ACC112 (cell line): Measurements from ENCODE around the gene RNF44.
"Not testable (repeated sequence)": the region's sequence is repeated elsewhere in the genome, so short reads cannot be mapped to it uniquely, and the experiment has no call there.

Source experiments
- H2AFZ ChIP-seq: fragments of 200-600 bp; sonication (generic); one replicate; pipeline ENCODE4 v1.6.0; 2017; ENCODE audit warnings: antibody characterized with exemption, low read length; ENCODE audit not compliant: unreplicated experiment
- H3K27ac ChIP-seq: fragments of 200-600 bp; sonication (generic); 2 replicates; pipeline ENCODE4 v1.5.1; 2014; ENCODE audit warnings: low read depth, mild to moderate bottlenecking, antibody characterized with exemption, low read length, moderate library complexity
- H3K27me3 ChIP-seq: fragments of 200-600 bp; sonication (generic); 2 replicates; pipeline ENCODE4 v1.6.1; 2014; ENCODE audit warnings: mild to moderate bottlenecking, antibody characterized with exemption, low read length, moderate library complexity, mixed read lengths; ENCODE audit not compliant: insufficient read depth
- H3K36me3 ChIP-seq: fragments of 200-600 bp; sonication (generic); 2 replicates; pipeline ENCODE4 v1.6.1; 2016; ENCODE audit warnings: mild to moderate bottlenecking, antibody characterized with exemption, low read length, moderate library complexity, mixed read lengths; ENCODE audit not compliant: insufficient read depth
- H3K4me1 ChIP-seq: fragments of 200-600 bp; sonication (generic); one replicate; pipeline ENCODE4 v1.6.1; 2016; ENCODE audit warnings: low read length, mixed read lengths; ENCODE audit not compliant: insufficient read depth, unreplicated experiment, control insufficient read depth
- H3K4me3 ChIP-seq: fragments of 200-600 bp; sonication (generic); 2 replicates; pipeline ENCODE4 v1.5.1; 2014; ENCODE audit warnings: mild to moderate bottlenecking, low read depth, low read length
- H3K79me2 ChIP-seq: fragments of 200-600 bp; sonication (generic); one replicate; pipeline ENCODE4 v1.6.0; 2016; ENCODE audit warnings: low read length; ENCODE audit not compliant: control insufficient read depth, unreplicated experiment, insufficient read depth

The RNF44 gene

GRCh38 chr5:176491901-176492300 is 45.3 kb downstream of the RNF44 start:
- Histone ChIP-seq H3K27ac (no peak overlapping the region), H3K4me1 (peaks cover 3% of the 10 kb centered on the region), H3K79me2 (no peaks in the 10 kb centered on the region), H3K27me3 (no peaks in the 10 kb centered on the region), H2AFZ (no peak overlapping the region), H3K4me3 (no peak overlapping the region), H3K36me3 (peaks cover 49% of the 10 kb centered on the region)

- Histone ChIP-seq H3K27me3 (no peaks in the 10 kb centered on the region), H3K27ac (no peak overlapping the region), H2AFZ (no peak overlapping the region), H3K36me3 (peaks cover 52% of the 10 kb centered on the region), H3K4me3 (no peak overlapping the region), H3K4me1 (peaks cover 3% of the 10 kb centered on the region), H3K79me2 (no peaks in the 10 kb centered on the region)
These were observed 46.1 kb downstream of the RNF44 start for GRCh38 chr5:176491101-176491502.

- H3K27me3 ChIP-seq, result no peaks in the 10 kb centered on the region
- no peak overlapping the region for H2AFZ ChIP-seq
- H3K27ac ChIP-seq, result no peak overlapping the region
- H3K36me3 ChIP-seq, result peaks cover 54% of the 10 kb centered on the region
- no peaks in the 10 kb centered on the region for H3K79me2 ChIP-seq
- peaks cover 3% of the 10 kb centered on the region for H3K4me1 ChIP-seq
- no peak overlapping the region for H3K4me3 ChIP-seq
These were observed 46.9 kb downstream of the RNF44 start for GRCh38 chr5:176490301-176490700.

GRCh38 chr5:176489077-176489476 is 48.1 kb downstream of the RNF44 start:
- peaks cover 3% of the 10 kb centered on the region for H3K4me1 ChIP-seq
- no peaks in the 10 kb centered on the region for H3K27me3 ChIP-seq
- H3K27ac ChIP-seq, result no peak overlapping the region
- no peak overlapping the region for H3K4me3 ChIP-seq
- H2AFZ ChIP-seq, result no peak overlapping the region
- H3K79me2 ChIP-seq, result no peaks in the 10 kb centered on the region
- peaks cover 49% of the 10 kb centered on the region for H3K36me3 ChIP-seq

- not testable (repeated sequence) for H3K79me2 ChIP-seq, H2AFZ ChIP-seq, H3K4me1 ChIP-seq, H3K27ac ChIP-seq, H3K27me3 ChIP-seq, H3K4me3 ChIP-seq
- peaks cover 37% of the 10 kb centered on the region; the same call in 1 of the 2 replicates for H3K36me3 ChIP-seq
These were observed 50.0 kb downstream of the RNF44 start for GRCh38 chr5:176487160-176487559.

- H3K27ac ChIP-seq, result no peak overlapping the region
- peaks cover 3% of the 10 kb centered on the region for H3K79me2 ChIP-seq
- H3K4me1 ChIP-seq, result peaks cover 7% of the 10 kb centered on the region
- H3K27me3 ChIP-seq, result no peaks in the 10 kb centered on the region
- H3K4me3 ChIP-seq, result no peak overlapping the region
- no peak overlapping the region for H2AFZ ChIP-seq
- peaks cover 29% of the 10 kb centered on the region; the same call in 1 of the 2 replicates for H3K36me3 ChIP-seq
These were observed 50.9 kb downstream of the RNF44 start for GRCh38 chr5:176486189-176486757.

- H2AFZ ChIP-seq, result no peak overlapping the region
- no peak overlapping the region for H3K4me3 ChIP-seq
- peaks cover 5% of the 10 kb centered on the region for H3K4me1 ChIP-seq
- H3K27me3 ChIP-seq, result no peaks in the 10 kb centered on the region
- peaks cover 22% of the 10 kb centered on the region for H3K36me3 ChIP-seq
- H3K79me2 ChIP-seq, result peaks cover 3% of the 10 kb centered on the region
- H3K27ac ChIP-seq, result no peak overlapping the region
These were observed 52.0 kb downstream of the RNF44 start for GRCh38 chr5:176485176-176485575.

- Histone ChIP-seq H2AFZ (no peak overlapping the region), H3K27ac (no peak overlapping the region), H3K36me3 (peaks cover 23% of the 10 kb centered on the region), H3K27me3 (no peaks in the 10 kb centered on the region), H3K79me2 (peaks cover 28% of the 10 kb centered on the region), H3K4me3 (no peak overlapping the region), H3K4me1 (peaks cover 5% of the 10 kb centered on the region)
These were observed 55.5 kb downstream of the RNF44 start for GRCh38 chr5:176481711-176482110.
